Left ventricle myocardium superior (tissue), 1 donor: ENCODE measurements around the gene GSG1L. TPM values are rescaled to one million over a fixed set of nuclear protein-coding genes. Genes with fewer than 3 reads are reported as not detected.

Experiments
- ATAC-seq: fragments of 200-7000 bp; cut with Tn5 transposase; one replicate; pipeline ENCODE4 v1.9.1; 2020; ENCODE audit warnings: mild to moderate bottlenecking, moderate library complexity
- DNase-seq: peaks from one replicate; pipeline ENCODE4 v3.0.0-alpha.2; 2020
- intact Hi-C: fragments of 100-400 bp; cut with micrococcal nuclease; formaldehyde crosslinking; loops from one replicate; pipeline ENCODE4 v1.11.0; 2022
- total RNA-seq: library from RNA; stranded (reverse); fragmentation: NEBNext Ultra II Directional; extraction: Animal tissue kit (Norgen Biotek cat#: 25700); gene quantifications from one replicate; pipeline ENCODE4 v1.2.1, GENCODE V29; 2021
- donor health status: DM: no; HTN: yes; CAD: no; lungs with severe emphysema.

Gene GSG1L
- total RNA-seq, 1 donor from 2014 or later = 1.9 TPM

GRCh38 chr16:27739606-27740357 is 323.7 kb downstream of the GSG1L start:
- DNase-seq (no peak), ATAC-seq (no peak)
- intact Hi-C loops = no loop called here

- DNase-seq = no peak
- intact Hi-C loops = no loop called here
- no peak for ATAC-seq
These were observed 324.9 kb downstream of the GSG1L start for GRCh38 chr16:27738596-27738995.

Other genes starting within 250 kb of the GSG1L start
- 25.7 TPM for gene XPO6, start 148.3 kb upstream of the GSG1L start, total RNA-seq
- 2.8 TPM for gene SBK1, start 228.8 kb upstream of the GSG1L start, total RNA-seq